HepG2 (cell line): ENCODE data around the gene ZNF526. TPM values are rescaled to one million over a fixed set of nuclear protein-coding genes. Genes with fewer than 3 reads are reported as not detected.
A peak's percentile ranks its signal among the peaks of the same experiment; 100 is the strongest.

Source experiments
- KAT8 ChIP-seq: IDR thresholded peaks from 2 replicates; pipeline ENCODE4 v1.6.1; 2016; ENCODE audit warnings: missing genetic modification reagents, missing compliant biosample characterization
- MEIS1 ChIP-seq: sonication (generic); formaldehyde crosslinking; IDR thresholded peaks from 2 replicates; pipeline ENCODE4 v1.9.0; 2021; ENCODE audit warnings: mild to moderate bottlenecking, missing genetic modification reagents, moderate library complexity, borderline replicate concordance
- MXD4 ChIP-seq: IDR thresholded peaks from 2 replicates; pipeline ENCODE4 v1.6.1; 2016; ENCODE audit warnings: mild to moderate bottlenecking, missing biosample characterization, missing genetic modification reagents
- NFIC ChIP-seq: IDR thresholded peaks from 2 replicates; pipeline ENCODE4 v1.6.1; 2012; ENCODE audit warnings: mild to moderate bottlenecking, low read length, inconsistent platforms
- NRL ChIP-seq: sonication (generic); formaldehyde crosslinking; IDR thresholded peaks from 2 replicates; pipeline ENCODE4 v1.5.0; 2020; ENCODE audit warnings: missing genetic modification reagents, mild to moderate bottlenecking, moderate library complexity, borderline replicate concordance
- POLR2A ChIP-seq, 2 experiments: IDR thresholded peaks; 2 replicates each; pipeline ENCODE4 v1.6.1; 2011; ENCODE audit warnings: low read depth in 2 of 2, low read length in 2 of 2, mild to moderate bottlenecking in 1 of 2, moderate library complexity in 1 of 2; ENCODE audit not compliant: insufficient read depth in 1 of 2
- RFX5 ChIP-seq: IDR thresholded peaks from 2 replicates; pipeline ENCODE4 v1.6.1; 2011; ENCODE audit warnings: low read depth, low read length, improper control_type of control experiment
- SIN3B ChIP-seq: fragments of 150-350 bp; IDR thresholded peaks from 2 replicates; pipeline ENCODE4 v1.6.1; 2014; ENCODE audit warnings: low read length
- SMC3 ChIP-seq: IDR thresholded peaks from 2 replicates; pipeline ENCODE4 v1.6.1; 2011; ENCODE audit warnings: low read length, improper control_type of control experiment
- U2AF2 ChIP-seq: fragments of 200-400 bp; formaldehyde crosslinking; IDR thresholded peaks from 2 replicates; pipeline ENCODE4 v1.6.1; 2017; ENCODE audit warnings: low read depth, mild to moderate bottlenecking, low read length
- ZFP82 ChIP-seq: sonication (generic); formaldehyde crosslinking; IDR thresholded peaks from 2 replicates; pipeline ENCODE4 v1.5.1; 2020; ENCODE audit warnings: mild to moderate bottlenecking, missing genetic modification reagents, borderline replicate concordance
- ZNF138 ChIP-seq: sonication (generic); formaldehyde crosslinking; IDR thresholded peaks from 2 replicates; pipeline ENCODE4 v1.5.0; 2020; ENCODE audit warnings: mild to moderate bottlenecking, low read depth, missing genetic modification reagents
- ZNF510 ChIP-seq: sonication (generic); formaldehyde crosslinking; IDR thresholded peaks from 2 replicates; pipeline ENCODE4 v1.4.0; 2020; ENCODE audit warnings: low read depth, mild to moderate bottlenecking, missing genetic modification reagents
- polyA plus RNA-seq, 8 experiments: library from polyadenylated mRNA; depleted of rRNA in 3 of 8; stranded (reverse) in 7 of 8; unstranded in 1 of 8; fragments of >200 nt; fragmentation: Illumina TruSeq in 4 of 8; extraction: Trizol in 4 of 8; gene quantifications; 2 replicates each; pipeline versions ENCODE4 v1.2.1 to v1.2.3, GENCODE V29; 2011 to 2016; ENCODE audit warnings: low read depth in 4 of 8, missing spikeins in 1 of 8, mixed read lengths in 1 of 8; ENCODE audit not compliant: insufficient read depth in 1 of 8
- total RNA-seq, 5 experiments: library from RNA; depleted of rRNA; stranded (reverse); fragments of >200 nt; fragmentation: Illumina TruSeq; extraction: Trizol; gene quantifications; 2 replicates each; pipeline ENCODE4 v1.2.3, GENCODE V29; 2016; ENCODE audit warnings: low read depth in 1 of 5
- TF ChIP-seq, protein P1 (sequence below): sonication (generic); formaldehyde crosslinking; IDR thresholded peaks from 2 replicates; pipeline ENCODE4 v1.5.0; 2020; ENCODE audit warnings: mild to moderate bottlenecking, missing genetic modification reagents
- TF ChIP-seq, protein P2 (sequence below): sonication (generic); formaldehyde crosslinking; IDR thresholded peaks from 2 replicates; pipeline ENCODE4 v1.4.0; 2020; ENCODE audit warnings: mild to moderate bottlenecking, missing genetic modification reagents
- TF ChIP-seq, protein P3 (sequence below): sonication (generic); formaldehyde crosslinking; IDR thresholded peaks from 2 replicates; pipeline ENCODE4 v1.5.1; 2020; ENCODE audit warnings: mild to moderate bottlenecking, missing genetic modification reagents, moderate library complexity
- TF ChIP-seq, protein P4 (sequence below): sonication (generic); formaldehyde crosslinking; IDR thresholded peaks from 2 replicates; pipeline ENCODE4 v1.5.1; 2020; ENCODE audit warnings: mild to moderate bottlenecking, missing genetic modification reagents, borderline replicate concordance
- TF ChIP-seq, protein P5 (sequence below): sonication (generic); formaldehyde crosslinking; IDR thresholded peaks from 2 replicates; pipeline ENCODE4 v1.8.1; 2023; ENCODE audit warnings: missing genetic modification reagents, inconsistent platforms, borderline replicate concordance
- TF ChIP-seq, protein P6 (sequence below): sonication (generic); formaldehyde crosslinking; IDR thresholded peaks from 2 replicates; pipeline ENCODE4 v1.8.1; 2023; ENCODE audit warnings: missing genetic modification reagents, mild to moderate bottlenecking, borderline replicate concordance

Gene ZNF526
- total and polyA plus RNA-seq, 2 of the 13 experiments (the other 11 are each of a cell fraction or from before 2014, with no cell fraction given): 3.3 to 8.4 TPM

DNA sequence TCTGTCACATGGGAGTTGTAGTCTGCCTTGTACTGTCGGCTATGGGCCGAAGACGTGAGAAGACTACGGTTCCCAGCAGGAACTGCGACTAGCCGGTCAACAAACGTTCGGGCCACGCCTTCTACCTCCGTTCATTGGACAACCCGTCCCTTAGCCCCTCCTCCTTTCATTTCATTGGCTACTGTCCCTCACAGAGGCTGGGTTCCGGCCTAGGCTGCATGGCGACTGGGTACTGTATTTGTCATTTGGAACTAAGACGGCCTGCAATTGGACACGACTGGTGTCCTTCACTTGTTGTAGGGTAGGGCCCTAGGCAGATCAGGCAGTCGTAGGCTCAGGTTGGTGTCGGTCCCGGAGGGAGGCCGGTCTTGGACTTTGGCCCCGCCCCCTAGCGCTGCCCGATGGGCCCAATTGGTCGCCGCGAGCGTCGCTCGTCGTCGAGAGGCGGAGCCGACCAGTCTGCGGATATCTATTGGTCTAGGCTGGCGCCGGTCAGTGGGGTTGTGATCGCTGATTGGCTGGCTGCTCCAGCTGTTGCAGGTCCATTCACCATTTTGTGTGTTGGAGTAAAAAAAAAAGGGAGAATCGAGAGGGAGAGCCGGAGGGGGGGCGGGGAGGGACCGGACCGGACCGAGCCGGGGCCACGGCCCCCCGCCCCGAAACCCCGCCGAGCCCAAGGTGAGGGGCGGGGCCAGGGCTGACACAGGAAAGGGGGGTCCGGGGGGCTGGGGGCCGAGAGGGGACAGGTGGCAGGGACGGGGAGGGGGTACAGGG lies 48.8 kb downstream of the ZNF526 start, which contains the start of gene CIC (continued):
- no peak for TF ChIP-seq MXD4
- TF ChIP-seq NFIC: no peak
- peak; percentile 77 for TF ChIP-seq RFX5
- TF ChIP-seq ZFP82 (CRISPR knock-in tag): no peak
- TF ChIP-seq MEIS1 (CRISPR knock-in tag): no peak
- no peak for TF ChIP-seq ZNF510
- TF ChIP-seq, protein P1, sequence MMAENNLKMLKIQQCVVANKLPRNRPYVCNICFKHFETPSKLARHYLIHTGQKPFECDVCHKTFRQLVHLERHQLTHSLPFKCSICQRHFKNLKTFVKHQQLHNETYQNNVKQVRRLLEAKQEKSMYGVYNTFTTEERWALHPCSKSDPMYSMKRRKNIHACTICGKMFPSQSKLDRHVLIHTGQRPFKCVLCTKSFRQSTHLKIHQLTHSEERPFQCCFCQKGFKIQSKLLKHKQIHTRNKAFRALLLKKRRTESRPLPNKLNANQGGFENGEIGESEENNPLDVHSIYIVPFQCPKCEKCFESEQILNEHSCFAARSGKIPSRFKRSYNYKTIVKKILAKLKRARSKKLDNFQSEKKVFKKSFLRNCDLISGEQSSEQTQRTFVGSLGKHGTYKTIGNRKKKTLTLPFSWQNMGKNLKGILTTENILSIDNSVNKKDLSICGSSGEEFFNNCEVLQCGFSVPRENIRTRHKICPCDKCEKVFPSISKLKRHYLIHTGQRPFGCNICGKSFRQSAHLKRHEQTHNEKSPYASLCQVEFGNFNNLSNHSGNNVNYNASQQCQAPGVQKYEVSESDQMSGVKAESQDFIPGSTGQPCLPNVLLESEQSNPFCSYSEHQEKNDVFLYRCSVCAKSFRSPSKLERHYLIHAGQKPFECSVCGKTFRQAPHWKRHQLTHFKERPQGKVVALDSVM (CRISPR knock-in tag): no peak
- TF ChIP-seq, protein P2, sequence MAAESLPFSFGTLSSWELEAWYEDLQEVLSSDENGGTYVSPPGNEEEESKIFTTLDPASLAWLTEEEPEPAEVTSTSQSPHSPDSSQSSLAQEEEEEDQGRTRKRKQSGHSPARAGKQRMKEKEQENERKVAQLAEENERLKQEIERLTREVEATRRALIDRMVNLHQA (CRISPR knock-in tag): no peak
- TF ChIP-seq, protein P3, sequence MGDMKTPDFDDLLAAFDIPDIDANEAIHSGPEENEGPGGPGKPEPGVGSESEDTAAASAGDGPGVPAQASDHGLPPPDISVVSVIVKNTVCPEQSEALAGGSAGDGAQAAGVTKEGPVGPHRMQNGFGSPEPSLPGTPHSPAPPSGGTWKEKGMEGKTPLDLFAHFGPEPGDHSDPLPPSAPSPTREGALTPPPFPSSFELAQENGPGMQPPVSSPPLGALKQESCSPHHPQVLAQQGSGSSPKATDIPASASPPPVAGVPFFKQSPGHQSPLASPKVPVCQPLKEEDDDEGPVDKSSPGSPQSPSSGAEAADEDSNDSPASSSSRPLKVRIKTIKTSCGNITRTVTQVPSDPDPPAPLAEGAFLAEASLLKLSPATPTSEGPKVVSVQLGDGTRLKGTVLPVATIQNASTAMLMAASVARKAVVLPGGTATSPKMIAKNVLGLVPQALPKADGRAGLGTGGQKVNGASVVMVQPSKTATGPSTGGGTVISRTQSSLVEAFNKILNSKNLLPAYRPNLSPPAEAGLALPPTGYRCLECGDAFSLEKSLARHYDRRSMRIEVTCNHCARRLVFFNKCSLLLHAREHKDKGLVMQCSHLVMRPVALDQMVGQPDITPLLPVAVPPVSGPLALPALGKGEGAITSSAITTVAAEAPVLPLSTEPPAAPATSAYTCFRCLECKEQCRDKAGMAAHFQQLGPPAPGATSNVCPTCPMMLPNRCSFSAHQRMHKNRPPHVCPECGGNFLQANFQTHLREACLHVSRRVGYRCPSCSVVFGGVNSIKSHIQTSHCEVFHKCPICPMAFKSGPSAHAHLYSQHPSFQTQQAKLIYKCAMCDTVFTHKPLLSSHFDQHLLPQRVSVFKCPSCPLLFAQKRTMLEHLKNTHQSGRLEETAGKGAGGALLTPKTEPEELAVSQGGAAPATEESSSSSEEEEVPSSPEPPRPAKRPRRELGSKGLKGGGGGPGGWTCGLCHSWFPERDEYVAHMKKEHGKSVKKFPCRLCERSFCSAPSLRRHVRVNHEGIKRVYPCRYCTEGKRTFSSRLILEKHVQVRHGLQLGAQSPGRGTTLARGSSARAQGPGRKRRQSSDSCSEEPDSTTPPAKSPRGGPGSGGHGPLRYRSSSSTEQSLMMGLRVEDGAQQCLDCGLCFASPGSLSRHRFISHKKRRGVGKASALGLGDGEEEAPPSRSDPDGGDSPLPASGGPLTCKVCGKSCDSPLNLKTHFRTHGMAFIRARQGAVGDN (CRISPR knock-in tag): no peak
- no peak for TF ChIP-seq NRL (CRISPR knock-in tag)
- TF ChIP-seq KAT8 (CRISPR knock-in tag): peak; percentile 31; the same call in 1 of the 2 replicates
- TF ChIP-seq, protein P4, sequence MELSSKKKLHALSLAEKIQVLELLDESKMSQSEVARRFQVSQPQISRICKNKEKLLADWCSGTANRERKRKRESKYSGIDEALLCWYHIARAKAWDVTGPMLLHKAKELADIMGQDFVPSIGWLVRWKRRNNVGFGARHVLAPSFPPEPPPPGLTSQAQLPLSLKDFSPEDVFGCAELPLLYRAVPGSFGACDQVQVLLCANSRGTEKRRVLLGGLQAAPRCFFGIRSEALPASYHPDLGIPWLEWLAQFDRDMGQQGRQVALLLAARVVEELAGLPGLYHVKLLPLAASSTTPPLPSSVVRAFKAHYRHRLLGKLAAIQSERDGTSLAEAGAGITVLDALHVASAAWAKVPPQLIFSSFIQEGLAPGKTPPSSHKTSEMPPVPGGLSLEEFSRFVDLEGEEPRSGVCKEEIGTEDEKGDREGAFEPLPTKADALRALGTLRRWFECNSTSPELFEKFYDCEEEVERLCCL: no peak
- TF ChIP-seq POLR2A (IDR thresholded peaks at IDR 0.05; ENCODE audit: insufficient read depth in 1 of 2, low read depth in 2 of 2, low read length in 2 of 2): 0 out of 4 replicates have a peak, but pooled peaks of 1 of the 2 experiments have one; percentile 1
- TF ChIP-seq, protein P5, sequence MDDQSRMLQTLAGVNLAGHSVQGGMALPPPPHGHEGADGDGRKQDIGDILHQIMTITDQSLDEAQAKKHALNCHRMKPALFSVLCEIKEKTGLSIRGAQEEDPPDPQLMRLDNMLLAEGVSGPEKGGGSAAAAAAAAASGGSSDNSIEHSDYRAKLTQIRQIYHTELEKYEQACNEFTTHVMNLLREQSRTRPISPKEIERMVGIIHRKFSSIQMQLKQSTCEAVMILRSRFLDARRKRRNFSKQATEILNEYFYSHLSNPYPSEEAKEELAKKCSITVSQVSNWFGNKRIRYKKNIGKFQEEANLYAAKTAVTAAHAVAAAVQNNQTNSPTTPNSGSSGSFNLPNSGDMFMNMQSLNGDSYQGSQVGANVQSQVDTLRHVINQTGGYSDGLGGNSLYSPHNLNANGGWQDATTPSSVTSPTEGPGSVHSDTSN: peak; percentile 96
- TF ChIP-seq ZNF138 (CRISPR knock-in tag): no peak
- no peak for TF ChIP-seq SIN3B
- TF ChIP-seq U2AF2: no peak
- TF ChIP-seq, protein P6, sequence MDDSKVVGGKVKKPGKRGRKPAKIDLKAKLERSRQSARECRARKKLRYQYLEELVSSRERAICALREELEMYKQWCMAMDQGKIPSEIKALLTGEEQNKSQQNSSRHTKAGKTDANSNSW: no peak
- no peak for TF ChIP-seq SMC3
